WTC11 (cell line): Measurements from ENCODE around the gene LEF1.

Experiments used
- ARID4B ChIP-seq: sonication (generic); formaldehyde crosslinking; IDR thresholded peaks from 2 replicates; pipeline ENCODE4 v1.8.0; 2023; ENCODE audit warnings: missing genetic modification reagents, mild to moderate bottlenecking, borderline replicate concordance
- CTCF ChIP-seq: fragments of 200-600 bp; IDR thresholded peaks from 2 replicates; pipeline ENCODE4 v1.8.0; 2022; ENCODE audit warnings: antibody characterized with exemption
- JUN ChIP-seq: sonication (generic); formaldehyde crosslinking; IDR thresholded peaks from 2 replicates; pipeline ENCODE4 v1.8.0; 2023; ENCODE audit warnings: mild to moderate bottlenecking, missing genetic modification reagents
- ZNF512 ChIP-seq: sonication (generic); formaldehyde crosslinking; IDR thresholded peaks from 2 replicates; pipeline ENCODE4 v1.8.1; 2022; ENCODE audit warnings: missing genetic modification reagents, borderline replicate concordance

- TF ChIP-seq ZNF512 (no peak), JUN (no peak), ARID4B (CRISPR knock-in tag) (no peak), CTCF (no peak)
These were observed 58.7 kb downstream of the LEF1 start for GRCh38 chr4:108109997-108110416.
